Testis (tissue), 2 donors: ENCODE results near the gene MAP2K5.

Source experiments
- POLR2A ChIP-seq: fragments of 450-650 bp; IDR thresholded peaks from one replicate; pipeline ENCODE4 v1.6.1; 2017; ENCODE audit warnings: antibody characterized with exemption, mild to moderate bottlenecking, moderate library complexity
- TF ChIP-seq, protein P1 (sequence below), 3 experiments: fragments of 450-650 bp in 2 of 3; fragments of 200-600 bp in 1 of 3; sonication (generic) in 1 of 3; IDR thresholded peaks; one replicate each; pipeline ENCODE4 v1.5.1; 2016 to 2019; ENCODE audit warnings: antibody characterized with exemption in 3 of 3, mild to moderate bottlenecking in 2 of 3, moderate library complexity in 1 of 3

DNA sequence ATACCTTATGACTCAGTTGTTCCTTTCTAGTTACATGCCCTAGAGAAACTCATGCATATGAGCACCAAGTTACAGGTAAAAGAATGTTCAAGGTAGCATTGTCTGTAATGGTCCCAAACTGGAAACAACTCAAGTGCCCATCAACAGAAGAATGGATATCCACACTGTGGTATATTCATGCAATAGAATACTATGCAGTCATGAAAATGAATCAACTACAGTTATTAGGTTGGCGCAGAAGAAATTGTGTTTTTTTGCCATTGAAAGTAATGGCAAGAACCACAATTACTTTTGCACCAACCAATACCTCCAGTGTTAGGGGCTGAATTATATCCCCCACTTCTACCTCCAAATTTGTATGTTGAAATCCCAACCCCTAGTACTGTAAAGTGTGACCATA is 307.0 kb downstream of the MAP2K5 start:
- TF ChIP-seq, protein P1, sequence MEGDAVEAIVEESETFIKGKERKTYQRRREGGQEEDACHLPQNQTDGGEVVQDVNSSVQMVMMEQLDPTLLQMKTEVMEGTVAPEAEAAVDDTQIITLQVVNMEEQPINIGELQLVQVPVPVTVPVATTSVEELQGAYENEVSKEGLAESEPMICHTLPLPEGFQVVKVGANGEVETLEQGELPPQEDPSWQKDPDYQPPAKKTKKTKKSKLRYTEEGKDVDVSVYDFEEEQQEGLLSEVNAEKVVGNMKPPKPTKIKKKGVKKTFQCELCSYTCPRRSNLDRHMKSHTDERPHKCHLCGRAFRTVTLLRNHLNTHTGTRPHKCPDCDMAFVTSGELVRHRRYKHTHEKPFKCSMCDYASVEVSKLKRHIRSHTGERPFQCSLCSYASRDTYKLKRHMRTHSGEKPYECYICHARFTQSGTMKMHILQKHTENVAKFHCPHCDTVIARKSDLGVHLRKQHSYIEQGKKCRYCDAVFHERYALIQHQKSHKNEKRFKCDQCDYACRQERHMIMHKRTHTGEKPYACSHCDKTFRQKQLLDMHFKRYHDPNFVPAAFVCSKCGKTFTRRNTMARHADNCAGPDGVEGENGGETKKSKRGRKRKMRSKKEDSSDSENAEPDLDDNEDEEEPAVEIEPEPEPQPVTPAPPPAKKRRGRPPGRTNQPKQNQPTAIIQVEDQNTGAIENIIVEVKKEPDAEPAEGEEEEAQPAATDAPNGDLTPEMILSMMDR (IDR thresholded peaks at IDR 0.05), result no peak
- TF ChIP-seq POLR2A, result no peak
